ENCODE results near the gene AATF.
A peak's percentile ranks its signal among the peaks of the same experiment; 100 is the strongest.

Gene AATF

DNA sequence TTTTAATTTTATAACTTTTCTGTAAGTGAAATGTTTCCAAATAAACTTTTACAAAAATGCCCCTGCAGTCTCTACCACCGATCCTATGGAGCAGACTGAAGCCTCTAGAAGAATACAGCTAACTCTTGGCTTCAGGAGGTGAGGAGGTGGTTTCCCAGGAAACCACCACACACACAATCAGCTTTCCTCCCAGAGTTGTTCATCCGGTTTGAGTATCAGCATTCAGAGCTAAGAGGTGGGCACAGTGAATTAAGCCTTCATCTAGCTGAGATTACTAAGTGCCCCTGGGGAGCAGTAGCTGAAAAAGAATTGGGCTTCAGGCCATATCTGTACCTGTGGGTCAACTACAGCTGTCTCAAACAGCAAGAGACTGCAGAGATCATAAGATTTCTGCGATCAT, 139.7 kb downstream of the AATF start:
- Histone ChIP-seq H3K36me3 (ENCODE audit: low read depth) (peaks cover 63% of the 10 kb centered on the region), H3K4me3 (ENCODE audit: severe bottlenecking) (no peak overlapping the region), H3K27me3 (ENCODE audit: insufficient read depth, poor library complexity, severe bottlenecking) (no peaks in the 10 kb centered on the region), H3K9me3 (ENCODE audit: severe bottlenecking) (no peaks in the 10 kb centered on the region), H3K27ac (ENCODE audit: poor library complexity, severe bottlenecking) (no peak overlapping the region), H3K4me1 (ENCODE audit: insufficient read depth, poor library complexity, severe bottlenecking) (no peaks in the 10 kb centered on the region)
- ATAC-seq (ENCODE audit: low read depth): 0 out of 3 replicates have a peak, but pooled peaks have one; percentile 17
- DNase-seq (ENCODE audit: low spot score): no peak
- TF ChIP-seq, protein P1, sequence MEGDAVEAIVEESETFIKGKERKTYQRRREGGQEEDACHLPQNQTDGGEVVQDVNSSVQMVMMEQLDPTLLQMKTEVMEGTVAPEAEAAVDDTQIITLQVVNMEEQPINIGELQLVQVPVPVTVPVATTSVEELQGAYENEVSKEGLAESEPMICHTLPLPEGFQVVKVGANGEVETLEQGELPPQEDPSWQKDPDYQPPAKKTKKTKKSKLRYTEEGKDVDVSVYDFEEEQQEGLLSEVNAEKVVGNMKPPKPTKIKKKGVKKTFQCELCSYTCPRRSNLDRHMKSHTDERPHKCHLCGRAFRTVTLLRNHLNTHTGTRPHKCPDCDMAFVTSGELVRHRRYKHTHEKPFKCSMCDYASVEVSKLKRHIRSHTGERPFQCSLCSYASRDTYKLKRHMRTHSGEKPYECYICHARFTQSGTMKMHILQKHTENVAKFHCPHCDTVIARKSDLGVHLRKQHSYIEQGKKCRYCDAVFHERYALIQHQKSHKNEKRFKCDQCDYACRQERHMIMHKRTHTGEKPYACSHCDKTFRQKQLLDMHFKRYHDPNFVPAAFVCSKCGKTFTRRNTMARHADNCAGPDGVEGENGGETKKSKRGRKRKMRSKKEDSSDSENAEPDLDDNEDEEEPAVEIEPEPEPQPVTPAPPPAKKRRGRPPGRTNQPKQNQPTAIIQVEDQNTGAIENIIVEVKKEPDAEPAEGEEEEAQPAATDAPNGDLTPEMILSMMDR (IDR thresholded peaks at IDR 0.05; ENCODE audit: poor library complexity, severe bottlenecking): no peak

DNA sequence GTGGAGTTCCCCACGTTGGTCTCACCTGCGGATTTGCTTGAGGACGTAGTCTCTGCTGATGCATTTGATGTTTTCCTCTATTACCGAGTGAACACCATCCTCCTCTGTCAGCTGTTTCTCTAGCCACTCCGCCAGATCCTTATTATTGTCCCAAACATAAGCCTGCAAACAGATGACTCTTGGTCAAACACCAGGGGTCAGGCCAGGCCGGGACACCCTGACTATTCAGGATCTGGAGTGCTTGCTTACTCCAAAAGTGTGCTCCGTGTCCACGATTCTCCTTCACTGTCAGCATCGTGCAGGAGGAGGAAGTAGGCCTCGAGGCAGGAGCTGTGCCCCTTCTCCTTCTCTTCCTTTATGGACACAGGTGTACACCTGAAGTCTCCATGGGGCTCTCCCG, 140.2 kb downstream of the AATF start:
- no peaks in the 10 kb centered on the region for H3K4me1 ChIP-seq (ENCODE audit: insufficient read depth, poor library complexity, severe bottlenecking)

DNA sequence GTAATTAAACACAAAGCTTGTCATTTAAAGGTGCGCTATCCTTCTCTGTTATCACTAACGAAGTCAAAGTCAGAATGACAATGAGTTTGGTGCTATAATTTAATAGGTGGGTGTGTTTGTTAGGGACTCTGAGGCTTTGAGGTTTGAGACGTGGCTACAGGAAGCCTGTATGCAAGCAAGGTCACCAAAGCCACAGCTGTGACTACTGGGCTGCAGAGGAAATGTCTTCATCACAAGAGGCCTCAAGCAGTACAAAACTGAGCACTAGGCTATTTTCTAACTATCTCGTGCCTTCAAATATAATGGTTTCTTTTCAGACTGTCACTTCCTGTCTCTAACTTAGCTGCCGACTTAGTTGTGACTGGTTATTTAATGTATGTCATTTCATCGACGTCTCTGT, 141.2 kb downstream of the AATF start:
- TF ChIP-seq, protein P1 (IDR thresholded peaks at IDR 0.05; ENCODE audit: poor library complexity, severe bottlenecking): no peak
- no peaks in the 10 kb centered on the region for H3K9me3 ChIP-seq (ENCODE audit: severe bottlenecking)
- no peak overlapping the region for H3K4me3 ChIP-seq (ENCODE audit: severe bottlenecking)
- DNase-seq (ENCODE audit: low spot score) (no peak), ATAC-seq (ENCODE audit: low read depth) (no peak)
- peaks cover 78% of the 10 kb centered on the region for H3K36me3 ChIP-seq (ENCODE audit: low read depth)
- H3K4me1 ChIP-seq (ENCODE audit: insufficient read depth, poor library complexity, severe bottlenecking): no peaks in the 10 kb centered on the region
- no peak overlapping the region for H3K27ac ChIP-seq (ENCODE audit: poor library complexity, severe bottlenecking)
- H3K27me3 ChIP-seq (ENCODE audit: insufficient read depth, poor library complexity, severe bottlenecking): no peaks in the 10 kb centered on the region

More for the DNA sequence above, 140.2 kb downstream of the AATF start:
- H3K9me3 ChIP-seq (ENCODE audit: severe bottlenecking): no peaks in the 10 kb centered on the region
- TF ChIP-seq, protein P1 (IDR thresholded peaks at IDR 0.05; ENCODE audit: poor library complexity, severe bottlenecking): no peak
- ATAC-seq (ENCODE audit: low read depth) (no peak), DNase-seq (ENCODE audit: low spot score) (no peak)
- no peaks in the 10 kb centered on the region for H3K27me3 ChIP-seq (ENCODE audit: insufficient read depth, poor library complexity, severe bottlenecking)
- no peak overlapping the region for H3K4me3 ChIP-seq (ENCODE audit: severe bottlenecking)
- no peak overlapping the region for H3K27ac ChIP-seq (ENCODE audit: poor library complexity, severe bottlenecking)
- H3K36me3 ChIP-seq (ENCODE audit: low read depth): peaks cover 67% of the 10 kb centered on the region

DNA sequence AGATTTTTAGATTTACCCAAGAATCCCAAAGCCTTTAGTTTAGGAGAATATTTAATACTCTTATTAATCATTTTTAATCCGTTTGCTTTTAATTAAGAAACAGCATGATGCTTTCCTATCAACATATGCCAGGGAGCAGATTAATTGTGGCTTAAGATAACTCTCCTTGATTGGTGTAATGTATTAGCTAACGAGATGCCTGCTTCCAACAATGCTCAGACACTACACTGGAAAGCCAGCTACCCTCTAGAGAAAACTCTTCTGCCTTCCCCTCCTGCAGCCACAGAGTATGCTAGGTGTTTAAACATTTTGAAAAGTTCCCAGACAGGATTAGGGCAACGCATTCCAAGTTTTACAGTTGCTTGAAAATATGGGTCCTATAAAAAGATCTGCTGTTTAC, 142.2 kb downstream of the AATF start:
- no peak overlapping the region for H3K27ac ChIP-seq (ENCODE audit: poor library complexity, severe bottlenecking)
- H3K4me3 ChIP-seq (ENCODE audit: severe bottlenecking): no peak overlapping the region
- DNase-seq (ENCODE audit: low spot score) (no peak), ATAC-seq (ENCODE audit: low read depth) (no peak)
- TF ChIP-seq, protein P1 (IDR thresholded peaks at IDR 0.05; ENCODE audit: poor library complexity, severe bottlenecking): no peak
- H3K27me3 ChIP-seq (ENCODE audit: insufficient read depth, poor library complexity, severe bottlenecking): no peaks in the 10 kb centered on the region
- no peaks in the 10 kb centered on the region for H3K4me1 ChIP-seq (ENCODE audit: insufficient read depth, poor library complexity, severe bottlenecking)
- H3K36me3 ChIP-seq (ENCODE audit: low read depth): peaks cover 88% of the 10 kb centered on the region
- no peaks in the 10 kb centered on the region for H3K9me3 ChIP-seq (ENCODE audit: severe bottlenecking)

DNA sequence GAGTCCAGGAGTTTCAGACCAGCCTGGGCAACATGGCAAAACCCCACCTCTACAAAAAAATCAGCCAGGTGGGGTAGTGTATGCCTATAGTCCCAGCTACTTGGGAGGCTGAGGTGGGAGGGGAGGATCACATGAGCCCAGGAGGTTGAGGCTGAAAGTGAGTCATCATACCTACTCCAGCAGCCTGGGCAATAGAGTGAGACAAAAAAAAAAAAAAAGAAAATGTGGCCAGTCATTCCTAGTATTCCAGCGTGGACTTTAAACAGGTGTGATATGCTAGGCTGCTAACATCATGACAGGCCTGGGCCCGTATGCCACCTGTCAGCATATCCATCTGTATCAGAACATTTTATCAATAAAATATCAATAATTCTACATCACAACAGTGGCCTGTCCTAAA, 143.3 kb downstream of the AATF start:
- Histone ChIP-seq H3K9me3 (ENCODE audit: severe bottlenecking) (no peaks in the 10 kb centered on the region), H3K4me3 (ENCODE audit: severe bottlenecking) (no peak overlapping the region), H3K4me1 (ENCODE audit: insufficient read depth, poor library complexity, severe bottlenecking) (no peaks in the 10 kb centered on the region), H3K36me3 (ENCODE audit: low read depth) (peaks cover 92% of the 10 kb centered on the region), H3K27me3 (ENCODE audit: insufficient read depth, poor library complexity, severe bottlenecking) (no peaks in the 10 kb centered on the region), H3K27ac (ENCODE audit: poor library complexity, severe bottlenecking) (no peak overlapping the region)
- TF ChIP-seq, protein P1 (IDR thresholded peaks at IDR 0.05; ENCODE audit: poor library complexity, severe bottlenecking): no peak
- DNase-seq (ENCODE audit: low spot score) (no peak), ATAC-seq (ENCODE audit: low read depth) (peak; percentile 27; the same call in 1 of the 3 replicates)
